H9 (cell line): ENCODE data around the gene LMBR1. TPM values are rescaled to one million over a fixed set of nuclear protein-coding genes. Genes with fewer than 3 reads are reported as not detected.

Experiments used
- DNase-seq: peaks from one replicate; pipeline ENCODE4 v3.0.0-alpha.2; 2017
- H2AFZ ChIP-seq: one replicate; pipeline ENCODE4 v1.6.1; 2013; ENCODE audit warnings: mild to moderate bottlenecking, low read length, control low read depth, moderate library complexity
- H2AK5ac ChIP-seq: 2 replicates; pipeline ENCODE4 v1.6.1; 2013; ENCODE audit warnings: low read length, control low read depth, mixed read lengths; ENCODE audit not compliant: insufficient read length
- H2BK120ac ChIP-seq: one replicate; pipeline ENCODE4 v1.6.1; 2013; ENCODE audit warnings: low read depth, mild to moderate bottlenecking, low read length, control low read depth, inconsistent platforms; ENCODE audit not compliant: poor library complexity, severe bottlenecking
- H2BK12ac ChIP-seq: 2 replicates; pipeline ENCODE4 v1.6.1; 2013; ENCODE audit warnings: low read length, control low read depth, mixed read lengths, low read depth; ENCODE audit not compliant: insufficient read length
- H2BK15ac ChIP-seq: 2 replicates; pipeline ENCODE4 v1.6.1; 2013; ENCODE audit warnings: low read depth, low read length, control low read depth
- H2BK20ac ChIP-seq: one replicate; pipeline ENCODE4 v1.6.1; 2013; ENCODE audit warnings: low read depth, mild to moderate bottlenecking, low read length, control low read depth, inconsistent platforms; ENCODE audit not compliant: poor library complexity, severe bottlenecking
- H2BK5ac ChIP-seq: 2 replicates; pipeline ENCODE4 v1.6.1; 2013; ENCODE audit warnings: low read length, control low read depth, mixed read lengths; ENCODE audit not compliant: insufficient read length
- H3K14ac ChIP-seq: 2 replicates; pipeline ENCODE4 v1.6.1; 2013; ENCODE audit warnings: low read length, control low read depth; ENCODE audit not compliant: insufficient read depth
- H3K18ac ChIP-seq: 2 replicates; pipeline ENCODE4 v1.6.1; 2013; ENCODE audit warnings: low read depth, mild to moderate bottlenecking, mixed read lengths, low read length, control low read depth; ENCODE audit not compliant: insufficient read length
- H3K23ac ChIP-seq: 2 replicates; pipeline ENCODE4 v1.6.1; 2013; ENCODE audit warnings: low read length, control low read depth, mixed read lengths, low read depth; ENCODE audit not compliant: insufficient read length
- H3K23me2 ChIP-seq: 2 replicates; pipeline ENCODE4 v1.6.1; 2013; ENCODE audit warnings: low read depth, mild to moderate bottlenecking, mixed read lengths, low read length, control low read depth; ENCODE audit not compliant: insufficient read length, poor library complexity, severe bottlenecking
- H3K27ac ChIP-seq: 2 replicates; pipeline ENCODE4 v1.5.1; 2013; ENCODE audit warnings: low read length, control low read depth, mixed read lengths, low read depth; ENCODE audit not compliant: insufficient read length
- H3K27me3 ChIP-seq: 2 replicates; pipeline ENCODE4 v1.6.1; 2013; ENCODE audit warnings: low read length, control low read depth, inconsistent platforms; ENCODE audit not compliant: insufficient read depth
- H3K4ac ChIP-seq: 2 replicates; pipeline ENCODE4 v1.6.1; 2013; ENCODE audit warnings: low read depth, mild to moderate bottlenecking, control low read depth, inconsistent platforms, low read length, moderate library complexity
- H3K4me1 ChIP-seq: 2 replicates; pipeline ENCODE4 v1.6.1; 2013; ENCODE audit warnings: low read length, control low read depth, inconsistent platforms; ENCODE audit not compliant: insufficient read depth
- H3K4me2 ChIP-seq: 2 replicates; pipeline ENCODE4 v1.6.1; 2013; ENCODE audit warnings: low read length, control low read depth, mixed read lengths; ENCODE audit not compliant: insufficient read length, insufficient read depth
- H3K56ac ChIP-seq: 2 replicates; pipeline ENCODE4 v1.6.1; 2013; ENCODE audit warnings: low read depth, mild to moderate bottlenecking, mixed read lengths, low read length, control low read depth; ENCODE audit not compliant: insufficient read length
- H3K79me1 ChIP-seq: 2 replicates; pipeline ENCODE4 v1.6.1; 2013; ENCODE audit warnings: low read depth, mild to moderate bottlenecking, moderate library complexity, low read length, control low read depth, inconsistent platforms; ENCODE audit not compliant: insufficient read depth, poor library complexity, severe bottlenecking
- H3K79me2 ChIP-seq: 2 replicates; pipeline ENCODE4 v1.6.1; 2013; ENCODE audit warnings: low read length, control low read depth, inconsistent platforms; ENCODE audit not compliant: insufficient read depth
- H3K9ac ChIP-seq: 2 replicates; pipeline ENCODE4 v1.6.1; 2013; ENCODE audit warnings: low read length, control low read depth, mixed read lengths; ENCODE audit not compliant: insufficient read length; ENCODE audit errors: extremely low read depth
- H3K9me3 ChIP-seq: one replicate; pipeline ENCODE4 v1.6.1; 2013; ENCODE audit warnings: low read depth, low read length, inconsistent platforms; ENCODE audit not compliant: control insufficient read depth
- H3T11ph ChIP-seq: one replicate; pipeline ENCODE4 v1.6.1; 2013; ENCODE audit warnings: mild to moderate bottlenecking, low read length, control low read depth, inconsistent platforms
- H4K20me1 ChIP-seq: one replicate; pipeline ENCODE4 v1.6.1; 2013; ENCODE audit not compliant: control insufficient read depth, insufficient read length, insufficient read depth
- H4K5ac ChIP-seq: 2 replicates; pipeline ENCODE4 v1.6.1; 2013; ENCODE audit warnings: low read depth, mild to moderate bottlenecking, mixed read lengths, low read length, control low read depth; ENCODE audit not compliant: insufficient read length
- H4K8ac ChIP-seq: replicated peaks from 2 replicates; pipeline ENCODE4 v1.6.1; 2013; ENCODE audit warnings: low read length, control low read depth, mixed read lengths, low read depth; ENCODE audit not compliant: insufficient read length
- H4K91ac ChIP-seq: 2 replicates; pipeline ENCODE4 v1.6.1; 2013; ENCODE audit warnings: low read depth, mild to moderate bottlenecking, moderate library complexity, mixed read lengths, low read length, control low read depth; ENCODE audit not compliant: insufficient read length
- H3K27ac Mint-ChIP-seq, 3 experiments: 2 replicates in 2 of 3; 3 replicates in 1 of 3; pipeline ENCODE4 v1.8.0; 2020 to 2021; ENCODE audit warnings: mixed read lengths in 3 of 3, mild to moderate bottlenecking in 1 of 3, moderate library complexity in 1 of 3
- H3K27me3 Mint-ChIP-seq: 2 replicates; pipeline ENCODE4 v1.8.0; 2021; ENCODE audit warnings: low read depth, mild to moderate bottlenecking, moderate library complexity, mixed read lengths
- H3K36me3 Mint-ChIP-seq, 3 experiments: 2 replicates in 2 of 3; 3 replicates in 1 of 3; pipeline ENCODE4 v1.8.0; 2020 to 2021; ENCODE audit warnings: low read depth in 3 of 3, mixed read lengths in 3 of 3; ENCODE audit not compliant: insufficient read depth in 1 of 3
- H3K4me1 Mint-ChIP-seq, 2 experiments: 2 replicates each; pipeline ENCODE4 v1.8.0; 2020; ENCODE audit warnings: mixed read lengths in 2 of 2
- H3K4me3 Mint-ChIP-seq, 2 experiments: 2 replicates in 1 of 2; 3 replicates in 1 of 2; pipeline ENCODE4 v1.8.0; 2020 to 2021; ENCODE audit warnings: mild to moderate bottlenecking in 2 of 2, mixed read lengths in 2 of 2, moderate library complexity in 1 of 2
- H3K9me3 Mint-ChIP-seq, 2 experiments: 2 replicates in 1 of 2; 3 replicates in 1 of 2; pipeline ENCODE4 v1.8.0; 2020; ENCODE audit warnings: mild to moderate bottlenecking in 2 of 2, mixed read lengths in 2 of 2, moderate library complexity in 1 of 2
- CTCF ChIP-seq: fragments of 200-600 bp; sonication (generic); conservative IDR thresholded peaks from 3 replicates; pipeline ENCODE4 v1.8.0; 2021; ENCODE audit warnings: antibody characterized with exemption, mild to moderate bottlenecking
- WGBS: extraction: QIAGEN DNeasy Blood & Tissue Kit; methylation state at CpG from one replicate; pipeline ENCODE4 v1.1.7; 2013; ENCODE audit warnings: missing lambda C conversion rate, low lambda C conversion rate, mixed read lengths; ENCODE audit not compliant: insufficient read length; ENCODE audit errors: extremely low coverage; 5-methylcytosine and 5-hydroxymethylcytosine counted together
- total RNA-seq: library from RNA; stranded (reverse); gene quantifications from 2 replicates; pipeline ENCODE4 v1.2.1, GENCODE V29; 2021

LMBR1 gene
- total RNA-seq, 1 experiment from 2014 or later: 62.3 TPM

GRCh38 chr7:156827587-156828203, 65.3 kb downstream of the LMBR1 start:
- Histone ChIP-seq H3K9me3 (no peaks in the 10 kb centered on the region), H3K4me1 (no peaks in the 10 kb centered on the region), H2AK5ac (no peak overlapping the region), H3K4me2 (no peak overlapping the region), H3K79me1 (no peaks in the 10 kb centered on the region), H2BK5ac (no peak overlapping the region), H3K56ac (no peak overlapping the region), H2BK20ac (no peak overlapping the region), H3K4ac (no peak overlapping the region), H3K14ac (no peak overlapping the region), H4K8ac (no peak overlapping the region), H2BK12ac (no peak overlapping the region), H3K9ac (no peak overlapping the region), H4K5ac (no peak overlapping the region), H4K91ac (no peak overlapping the region), H3K23ac (no peak overlapping the region), H2BK15ac (no peak overlapping the region), H3K27ac (no peak overlapping the region), H3K27me3 (no peaks in the 10 kb centered on the region), H2AFZ (no peak overlapping the region), H2BK120ac (no peak overlapping the region), H4K20me1 (no peaks in the 10 kb centered on the region), H3K79me2 (no peaks in the 10 kb centered on the region), H3K18ac (no peak overlapping the region), H3K23me2 (no peaks in the 10 kb centered on the region), H3T11ph (no peak overlapping the region)
- H3K36me3 Mint-ChIP-seq: peaks cover 0 to 4% (median 3%) of the 10 kb centered on the region in 3 experiments; a peak in 3 of 7 replicates
- no peaks in the 10 kb centered on the region for H3K9me3 Mint-ChIP-seq
- peak overlapping the region in 1 of 3 experiments; percentile 25; a peak in 2 of 7 replicates for H3K27ac Mint-ChIP-seq
- peak; percentile 80 for TF ChIP-seq CTCF
- no peak for DNase-seq
- H3K4me3 Mint-ChIP-seq: no peak overlapping the region
- no peaks in the 10 kb centered on the region for H3K27me3 Mint-ChIP-seq
- no CpG with 5 or more reads among the region's 6 CpGs for WGBS
- H3K4me1 Mint-ChIP-seq: no peaks in the 10 kb centered on the region
